BJ (cell line): ENCODE data around the gene KRTCAP2. TPM values are rescaled to one million over a fixed set of nuclear protein-coding genes. Genes with fewer than 3 reads are reported as not detected.
"Not testable (repeated sequence)": the region's sequence is repeated elsewhere in the genome, so short reads cannot be mapped to it uniquely, and the experiment has no call there.

ENCODE experiments used
- CTCF ChIA-PET: fragments of 350-600 bp; formaldehyde crosslinking; extraction: SDS; loops from one replicate; lab custom pipeline; 2021; ENCODE audit warnings: antibody characterized with exemption, inconsistent platforms; lab: Yijun Ruan, JAX
- POLR2A ChIA-PET: fragments of 300-600 bp; sonication (Branson Sonifier 250); formaldehyde crosslinking; extraction: SDS; loops from one replicate; lab custom pipeline; 2021; ENCODE audit warnings: antibody characterized with exemption; lab: Charles Lee
- DNase-seq: peaks from one replicate; pipeline ENCODE4 v3.0.0-alpha.2; 2011; ENCODE audit warnings: low read depth
- H3K27me3 ChIP-seq: 2 replicates; pipeline ENCODE4 v1.6.0; 2011; ENCODE audit warnings: low read length; ENCODE audit not compliant: control insufficient read depth, insufficient read depth
- H3K36me3 ChIP-seq: 2 replicates; pipeline ENCODE4 v1.5.1; 2011; ENCODE audit warnings: low read length; ENCODE audit not compliant: control insufficient read depth, insufficient read depth
- H3K4me3 ChIP-seq: 2 replicates; pipeline ENCODE4 v1.5.1; 2011; ENCODE audit warnings: low read depth, mild to moderate bottlenecking, control low read depth, low read length
- polyA minus RNA-seq: library from RNA; depleted of rRNA, polyadenylated mRNA; stranded (reverse); fragments of >200 nt; gene quantifications from 2 replicates; pipeline ENCODE4 v1.2.3, GENCODE V29; 2011; rRNA and poly(A)+ RNA removed
- polyA plus RNA-seq: library from polyadenylated mRNA; depleted of rRNA; stranded (reverse); fragments of >200 nt; gene quantifications from 2 replicates; pipeline ENCODE4 v1.2.3, GENCODE V29; 2011; rRNA removed
- TF ChIP-seq, protein P1 (sequence below): IDR thresholded peaks from 2 replicates; pipeline ENCODE4 v1.5.1; 2011; ENCODE audit warnings: low read depth, mild to moderate bottlenecking, control low read depth, inconsistent platforms, low read length, moderate library complexity; ENCODE audit not compliant: insufficient read depth

The KRTCAP2 gene
- polyA plus RNA-seq (211 and 225 TPM in 2 replicates), polyA minus RNA-seq (235 and 300 TPM in 2 replicates)

DNA sequence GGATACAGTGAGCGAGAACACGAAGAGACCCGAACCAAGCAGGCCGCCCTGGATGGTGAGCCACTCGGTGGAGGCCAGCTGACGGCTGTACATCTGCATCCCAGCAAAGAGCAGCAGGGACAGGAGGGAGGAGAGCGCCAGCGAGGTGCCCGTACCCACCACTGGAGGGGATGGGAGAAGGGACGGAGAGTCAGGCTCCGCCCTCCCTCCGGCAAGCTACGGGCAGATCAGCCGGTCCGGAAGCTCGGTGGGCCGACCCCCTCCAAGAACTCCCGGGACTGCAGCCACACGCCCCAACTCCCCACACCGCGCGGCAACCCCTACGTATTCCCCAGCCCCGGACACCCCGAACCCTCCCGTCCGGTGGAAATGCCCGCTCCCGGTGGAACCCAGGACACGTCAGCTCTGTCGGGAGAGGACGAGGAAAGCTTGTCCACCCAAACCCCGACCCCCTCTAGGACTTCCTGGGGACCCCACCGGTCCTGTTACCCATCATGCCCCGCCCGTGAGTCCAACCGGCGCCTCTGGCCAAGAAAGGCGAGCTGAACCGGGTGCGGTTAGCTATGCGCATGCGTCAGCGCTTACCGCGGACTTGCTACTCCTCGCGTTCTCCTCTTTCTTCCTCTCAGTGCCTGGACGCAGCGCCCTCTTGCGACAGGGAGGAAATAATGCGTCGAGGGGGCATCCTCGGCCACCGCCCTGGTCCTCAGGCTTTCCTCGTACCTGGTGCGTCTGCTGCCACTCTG is at the start of gene KRTCAP2:
KRTCAP2 (minus strand) TSS at position 573 of the 746 bp plus-strand sequence; CDS start at position 493, 80 bp downstream.
- POLR2A ChIA-PET, result no interaction called here
- CTCF ChIA-PET, result interaction anchor here (0.6 to 11.3 kb wide), 34 partner anchors 10 to 604 kb away, joined by 3 to 259 read pairs (median 4); partner anchors contain the start of genes ADAM15, CKS1B, SLC50A1 and THBS3
- TF ChIP-seq, protein P1, sequence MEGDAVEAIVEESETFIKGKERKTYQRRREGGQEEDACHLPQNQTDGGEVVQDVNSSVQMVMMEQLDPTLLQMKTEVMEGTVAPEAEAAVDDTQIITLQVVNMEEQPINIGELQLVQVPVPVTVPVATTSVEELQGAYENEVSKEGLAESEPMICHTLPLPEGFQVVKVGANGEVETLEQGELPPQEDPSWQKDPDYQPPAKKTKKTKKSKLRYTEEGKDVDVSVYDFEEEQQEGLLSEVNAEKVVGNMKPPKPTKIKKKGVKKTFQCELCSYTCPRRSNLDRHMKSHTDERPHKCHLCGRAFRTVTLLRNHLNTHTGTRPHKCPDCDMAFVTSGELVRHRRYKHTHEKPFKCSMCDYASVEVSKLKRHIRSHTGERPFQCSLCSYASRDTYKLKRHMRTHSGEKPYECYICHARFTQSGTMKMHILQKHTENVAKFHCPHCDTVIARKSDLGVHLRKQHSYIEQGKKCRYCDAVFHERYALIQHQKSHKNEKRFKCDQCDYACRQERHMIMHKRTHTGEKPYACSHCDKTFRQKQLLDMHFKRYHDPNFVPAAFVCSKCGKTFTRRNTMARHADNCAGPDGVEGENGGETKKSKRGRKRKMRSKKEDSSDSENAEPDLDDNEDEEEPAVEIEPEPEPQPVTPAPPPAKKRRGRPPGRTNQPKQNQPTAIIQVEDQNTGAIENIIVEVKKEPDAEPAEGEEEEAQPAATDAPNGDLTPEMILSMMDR, result peak; percentile 98
- DNase-seq, result peak; percentile 73
- peaks cover 12% of the 10 kb centered on the region for H3K36me3 ChIP-seq
- no peaks in the 10 kb centered on the region for H3K27me3 ChIP-seq
- H3K4me3 ChIP-seq, result peak within 1 kb of the TSS; percentile 97

DNA sequence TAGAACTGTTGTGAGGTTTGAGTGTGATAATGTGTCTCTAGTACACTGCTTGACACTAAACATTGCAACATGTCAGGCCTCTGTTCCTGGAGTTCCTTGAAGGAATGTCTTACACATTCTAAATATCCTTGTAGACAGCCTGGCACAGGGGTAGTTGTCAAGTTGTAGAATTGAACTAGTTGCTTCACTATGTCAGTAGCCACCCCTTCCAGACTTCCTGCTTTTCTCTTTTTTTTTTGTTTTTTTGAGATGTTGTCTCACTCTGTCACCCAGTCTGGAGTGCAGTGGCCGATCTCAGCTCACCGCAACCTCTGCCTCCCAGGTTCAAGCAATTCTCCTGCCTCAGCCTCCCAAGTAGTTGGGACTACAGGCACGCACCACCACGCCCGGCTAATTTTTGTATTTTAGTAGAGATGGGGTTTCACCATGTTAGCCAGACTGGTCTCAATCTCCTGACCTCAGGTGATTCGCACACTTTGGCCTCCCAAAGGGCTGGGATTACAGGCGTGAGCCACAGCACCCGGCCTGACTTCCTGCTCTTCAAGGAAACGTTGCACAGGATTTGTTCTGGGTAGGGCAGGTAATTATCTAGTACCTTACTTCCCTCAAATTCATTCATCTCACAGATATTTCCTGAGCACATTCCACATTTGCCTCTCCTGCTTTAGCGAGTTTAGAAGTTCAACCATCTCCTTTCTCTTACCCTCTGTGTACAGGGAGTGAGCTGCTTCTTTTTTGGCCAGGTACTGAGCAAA is 47.3 kb upstream of the KRTCAP2 start:
- POLR2A ChIA-PET, H3K4me3 ChIP-seq, DNase-seq, H3K27me3 ChIP-seq, CTCF ChIA-PET, H3K36me3 ChIP-seq: not testable (repeated sequence)

DNA sequence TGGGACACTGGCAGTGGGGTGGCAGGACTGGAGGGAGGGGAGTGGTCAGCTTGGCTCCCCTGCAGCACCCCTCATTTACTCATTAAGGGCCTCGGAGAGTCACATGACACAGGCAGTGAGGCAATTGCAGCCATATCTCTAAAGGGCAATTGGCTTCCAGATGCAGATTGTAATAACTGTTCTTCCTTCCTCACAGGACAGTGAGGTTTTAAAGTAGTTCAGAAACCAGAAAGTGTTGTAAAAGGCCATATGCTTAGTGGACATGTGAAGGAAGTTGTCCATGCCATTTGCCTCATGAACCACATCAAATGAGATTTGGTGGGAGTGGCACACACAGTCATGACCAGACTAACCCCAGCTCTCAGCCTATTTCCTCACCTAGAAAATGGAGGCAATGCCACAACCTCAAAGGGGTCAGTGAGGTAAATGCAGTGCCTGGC is 46.5 kb upstream of the KRTCAP2 start:
- ChIA-PET CTCF (interaction anchor here (1.2 to 1.5 kb wide), 2 partner anchors 10 to 46 kb away, joined by 4 to 5 read pairs; partner anchors contain the start of genes KRTCAP2 and TRIM46), POLR2A (no interaction called here)
- Histone ChIP-seq H3K36me3 (peaks cover 2% of the 10 kb centered on the region), H3K27me3 (no peaks in the 10 kb centered on the region), H3K4me3 (no peak overlapping the region)
- TF ChIP-seq, protein P1, result no peak
- DNase-seq, result no peak

- ChIA-PET CTCF (interaction anchor here (0.7 to 1.5 kb wide), 4 partner anchors 8 to 46 kb away, joined by 3 to 6 read pairs (median 4); partner anchors contain the start of genes KRTCAP2 and TRIM46), POLR2A (no interaction called here)
- Histone ChIP-seq H3K4me3 (no peak overlapping the region), H3K27me3 (no peaks in the 10 kb centered on the region), H3K36me3 (peaks cover 2% of the 10 kb centered on the region)
- TF ChIP-seq, protein P1, result no peak
- DNase-seq, result no peak
These were observed 45.9 kb upstream of the KRTCAP2 start for GRCh38 chr1:155218854-155219591.

DNA sequence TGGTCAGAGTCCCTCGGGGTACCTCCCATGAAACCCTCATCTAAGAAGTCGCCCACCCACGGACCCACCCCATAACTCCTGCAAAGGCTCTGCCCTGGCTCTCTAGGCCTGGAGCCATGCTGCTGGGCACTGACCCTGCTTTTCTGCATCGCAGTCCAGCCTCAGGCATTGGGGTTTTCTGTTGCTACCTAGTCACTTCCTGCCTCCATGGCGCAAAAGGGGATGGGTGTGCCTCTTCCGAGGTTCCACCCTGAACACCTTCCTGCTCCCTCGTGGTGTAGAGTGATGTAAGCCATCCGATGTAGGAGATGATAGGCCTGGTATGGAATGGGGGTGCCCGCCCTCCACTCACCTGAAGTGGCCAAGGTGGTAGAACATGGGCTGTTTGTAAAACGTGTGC is 41.6 kb upstream of the KRTCAP2 start:
- POLR2A ChIA-PET, DNase-seq, H3K27me3 ChIP-seq, H3K4me3 ChIP-seq, H3K36me3 ChIP-seq: not testable (repeated sequence)
- CTCF ChIA-PET, result interaction anchor here (1.2 to 1.9 kb wide), 2 partner anchors 8 to 36 kb away, joined by 6 read pairs; partner anchors contain the start of gene THBS3

GRCh38 chr1:155212051-155212440 is 38.9 kb upstream of the KRTCAP2 start:
- H3K36me3 ChIP-seq, H3K4me3 ChIP-seq, H3K27me3 ChIP-seq, DNase-seq, CTCF ChIA-PET, POLR2A ChIA-PET: not testable (repeated sequence)

DNA sequence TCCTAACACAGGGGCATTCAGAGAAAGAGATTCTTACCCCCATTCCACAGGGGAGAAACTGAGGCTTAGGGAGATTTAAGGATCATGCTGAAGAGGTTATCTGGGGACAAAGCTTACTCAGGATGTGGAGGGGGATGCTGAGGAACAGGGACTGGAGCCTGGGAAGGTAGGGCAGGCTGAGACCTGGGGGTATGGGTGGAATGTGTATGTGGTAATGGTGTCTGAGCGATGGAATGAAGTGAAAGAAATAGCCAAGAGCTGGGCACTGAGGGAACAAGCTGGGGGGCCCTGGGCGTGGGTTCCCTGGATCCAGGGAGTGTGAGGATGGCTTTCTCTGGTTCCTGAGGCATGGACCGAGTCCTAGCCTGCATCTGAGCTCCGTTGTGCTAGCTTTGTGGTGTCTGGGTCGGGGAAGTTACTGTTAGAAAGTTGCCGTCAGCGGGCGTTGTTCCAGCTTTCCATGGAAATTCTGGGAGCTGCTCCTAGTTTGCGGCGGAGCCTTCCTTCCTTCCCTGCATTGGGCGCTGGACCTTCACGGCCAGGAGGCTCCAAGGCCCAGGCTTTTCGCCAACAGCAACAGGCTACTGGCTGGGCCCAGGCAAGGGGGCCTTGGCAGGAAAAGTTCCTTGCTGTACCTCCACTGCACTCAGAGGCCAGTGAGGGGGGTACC is 38.4 kb upstream of the KRTCAP2 start:
- CTCF ChIA-PET, H3K36me3 ChIP-seq, POLR2A ChIA-PET, H3K4me3 ChIP-seq, DNase-seq, H3K27me3 ChIP-seq: not testable (repeated sequence)
